Activated naive CD8-positive, alpha-beta T cell treated with anti-CD3 and anti-CD28 coated beads, Interleukin-2, amount 10 ng/mL, durations not matched to agents 7 days and 5 days (primary cell): ENCODE data around the gene CEP164. TPM values are rescaled to one million over a fixed set of nuclear protein-coding genes. Genes with fewer than 3 reads are reported as not detected.

Source experiments
- ATAC-seq: fragments of 150-1000 bp; cut with Tn5 transposase; one replicate; pipeline ENCODE4 v1.10.0; 2021; ENCODE audit warnings: low read depth, moderate library complexity
- POLR2A ChIA-PET: fragments of 350-600 bp; sonication (Branson Sonifier 250); formaldehyde crosslinking; loops from one replicate; lab custom pipeline; 2021; ENCODE audit warnings: antibody characterized with exemption; lab: Charles Lee
- DNase-seq: peaks from one replicate; pipeline ENCODE4 v3.0.0; 2021
- H3K27ac Mint-ChIP-seq: one replicate; pipeline ENCODE4 v1.8.0; 2022; ENCODE audit warnings: mild to moderate bottlenecking, mixed read lengths
- H3K27me3 Mint-ChIP-seq: one replicate; pipeline ENCODE4 v1.8.0; 2022; ENCODE audit warnings: mild to moderate bottlenecking, moderate library complexity, mixed read lengths
- H3K36me3 Mint-ChIP-seq: one replicate; pipeline ENCODE4 v1.8.0; 2021; ENCODE audit warnings: mild to moderate bottlenecking, mixed read lengths
- H3K4me1 Mint-ChIP-seq: one replicate; pipeline ENCODE4 v1.8.0; 2021; ENCODE audit warnings: mixed read lengths
- H3K4me3 Mint-ChIP-seq: one replicate; pipeline ENCODE4 v1.8.0; 2022; ENCODE audit warnings: mild to moderate bottlenecking, moderate library complexity, mixed read lengths
- H3K9me3 Mint-ChIP-seq: one replicate; pipeline ENCODE4 v1.8.0; 2021; ENCODE audit warnings: mixed read lengths
- total RNA-seq, 2 experiments: library from RNA; stranded (reverse); gene quantifications; one replicate each; pipeline ENCODE4 v1.2.3, GENCODE V29; 2021

CEP164 gene
- 10 to 100 TPM; 37.5 to 37.7 TPM for total RNA-seq

- POLR2A ChIA-PET: interaction anchor here (0.6 to 2.1 kb wide), 10 partner anchors 8 to 624 kb away, joined by 3 to 8 read pairs (median 3); partner anchors contain the start of genes APOA5, PAFAH1B2, PCSK7 and RNF214
- Mint-ChIP-seq H3K4me1 (peaks cover 4% of the 10 kb centered on the region), H3K36me3 (no peaks in the 10 kb centered on the region), H3K4me3 (no peak within 1 kb of the TSS), H3K27ac (no peak within 1 kb of the TSS), H3K27me3 (peaks cover 3% of the 10 kb centered on the region), H3K9me3 (no peaks in the 10 kb centered on the region)
- ATAC-seq: peak; percentile 95
- peak; percentile 89 for DNase-seq
Measured at GRCh38 chr11:117327567-117328374, at the start of gene CEP164. Gene CEP164, plus strand, starts transcription at chr11:117327854. Its CDS starts 10,733 bp downstream, at chr11:117338587.

GRCh38 chr11:117278347-117278746, 49.3 kb upstream of the CEP164 start:
- peaks cover 2% of the 10 kb centered on the region for H3K9me3 Mint-ChIP-seq
- ATAC-seq (no peak), DNase-seq (no peak)
- H3K27me3 Mint-ChIP-seq: no peaks in the 10 kb centered on the region
- H3K4me1 Mint-ChIP-seq: peaks cover 2% of the 10 kb centered on the region
- POLR2A ChIA-PET: no interaction called here
- peaks cover 28% of the 10 kb centered on the region for H3K36me3 Mint-ChIP-seq
- no peak overlapping the region for H3K4me3 Mint-ChIP-seq
- H3K27ac Mint-ChIP-seq: no peak overlapping the region

GRCh38 chr11:117279711-117280376, 47.8 kb upstream of the CEP164 start:
- no peak for DNase-seq
- Mint-ChIP-seq H3K27ac (peak overlapping the region; percentile 75), H3K4me3 (no peak overlapping the region)

GRCh38 chr11:117281159-117281558, 46.5 kb upstream of the CEP164 start:
- Mint-ChIP-seq H3K27ac (no peak overlapping the region), H3K4me3 (no peak overlapping the region), H3K4me1 (peaks cover 2% of the 10 kb centered on the region), H3K27me3 (no peaks in the 10 kb centered on the region), H3K9me3 (no peaks in the 10 kb centered on the region), H3K36me3 (peaks cover 28% of the 10 kb centered on the region)
- DNase-seq (no peak), ATAC-seq (no peak)
- POLR2A ChIA-PET: no interaction called here

More at GRCh38 chr11:117279711-117280376, 47.8 kb upstream of the CEP164 start:
- H3K36me3 Mint-ChIP-seq: peaks cover 26% of the 10 kb centered on the region
- H3K4me1 Mint-ChIP-seq: peaks cover 2% of the 10 kb centered on the region
- POLR2A ChIA-PET: no interaction called here
- ATAC-seq: peak; percentile 10
- H3K9me3 Mint-ChIP-seq: no peaks in the 10 kb centered on the region
- no peaks in the 10 kb centered on the region for H3K27me3 Mint-ChIP-seq

GRCh38 chr11:117281869-117282268, 45.8 kb upstream of the CEP164 start:
- no peak overlapping the region for H3K27ac Mint-ChIP-seq
- H3K4me1 Mint-ChIP-seq: peaks cover 2% of the 10 kb centered on the region
- DNase-seq: no peak
- H3K27me3 Mint-ChIP-seq: no peaks in the 10 kb centered on the region
- no peaks in the 10 kb centered on the region for H3K9me3 Mint-ChIP-seq
- no peak overlapping the region for H3K4me3 Mint-ChIP-seq
- no peak for ATAC-seq
- peaks cover 32% of the 10 kb centered on the region for H3K36me3 Mint-ChIP-seq
- POLR2A ChIA-PET: no interaction called here

- POLR2A ChIA-PET: no interaction called here
- H3K27ac Mint-ChIP-seq: no peak overlapping the region
- ATAC-seq: no peak
- peaks cover 2% of the 10 kb centered on the region for H3K4me1 Mint-ChIP-seq
- no peaks in the 10 kb centered on the region for H3K9me3 Mint-ChIP-seq
- peaks cover 32% of the 10 kb centered on the region for H3K36me3 Mint-ChIP-seq
- H3K4me3 Mint-ChIP-seq: no peak overlapping the region
- DNase-seq: no peak
- no peaks in the 10 kb centered on the region for H3K27me3 Mint-ChIP-seq
Measured at GRCh38 chr11:117282956-117283355, 44.7 kb upstream of the CEP164 start.

GRCh38 chr11:117284053-117284452, 43.6 kb upstream of the CEP164 start:
- no peak overlapping the region for H3K27ac Mint-ChIP-seq
- H3K27me3 Mint-ChIP-seq: no peaks in the 10 kb centered on the region
- H3K4me3 Mint-ChIP-seq: no peak overlapping the region
- no peak for DNase-seq
- H3K4me1 Mint-ChIP-seq: peaks cover 2% of the 10 kb centered on the region
- H3K36me3 Mint-ChIP-seq: peaks cover 37% of the 10 kb centered on the region
- H3K9me3 Mint-ChIP-seq: no peaks in the 10 kb centered on the region
- POLR2A ChIA-PET: no interaction called here
- no peak for ATAC-seq

- no peaks in the 10 kb centered on the region for H3K4me1 Mint-ChIP-seq
Measured at GRCh38 chr11:117286588-117286987, 41.1 kb upstream of the CEP164 start.

GRCh38 chr11:117287668-117288067, 40.0 kb upstream of the CEP164 start:
- Mint-ChIP-seq H3K27me3 (no peaks in the 10 kb centered on the region), H3K9me3 (no peaks in the 10 kb centered on the region), H3K4me1 (no peaks in the 10 kb centered on the region), H3K36me3 (peaks cover 21% of the 10 kb centered on the region), H3K27ac (no peak overlapping the region), H3K4me3 (no peak overlapping the region)
- ATAC-seq (no peak), DNase-seq (no peak)
- POLR2A ChIA-PET: no interaction called here

More at GRCh38 chr11:117286588-117286987, 41.1 kb upstream of the CEP164 start:
- POLR2A ChIA-PET: interaction anchor here (0.6 kb wide), 1 partner anchor 26 kb away, joined by 3 read pairs; no protein-coding TSS in a partner anchor
- H3K36me3 Mint-ChIP-seq: peaks cover 31% of the 10 kb centered on the region
- no peak overlapping the region for H3K27ac Mint-ChIP-seq
- DNase-seq: no peak
- H3K9me3 Mint-ChIP-seq: no peaks in the 10 kb centered on the region
- no peaks in the 10 kb centered on the region for H3K27me3 Mint-ChIP-seq
- ATAC-seq: no peak
- no peak overlapping the region for H3K4me3 Mint-ChIP-seq

- no peaks in the 10 kb centered on the region for H3K4me1 Mint-ChIP-seq
- H3K27ac Mint-ChIP-seq: no peak overlapping the region
- POLR2A ChIA-PET: no interaction called here
- H3K27me3 Mint-ChIP-seq: no peaks in the 10 kb centered on the region
- no peak overlapping the region for H3K4me3 Mint-ChIP-seq
- H3K36me3 Mint-ChIP-seq: peaks cover 18% of the 10 kb centered on the region
- no peak for DNase-seq
- no peaks in the 10 kb centered on the region for H3K9me3 Mint-ChIP-seq
- no peak for ATAC-seq
Measured at GRCh38 chr11:117289795-117290194, 37.9 kb upstream of the CEP164 start.

- Mint-ChIP-seq H3K9me3 (no peaks in the 10 kb centered on the region), H3K36me3 (peaks cover 11% of the 10 kb centered on the region), H3K4me3 (no peak within 1 kb of the TSS), H3K27me3 (no peaks in the 10 kb centered on the region), H3K27ac (no peak within 1 kb of the TSS), H3K4me1 (no peaks in the 10 kb centered on the region)
- DNase-seq: no peak
- POLR2A ChIA-PET: no interaction called here
- no peak for ATAC-seq
Measured at GRCh38 chr11:117290809-117291396, 36.8 kb upstream of the CEP164 start, which contains the start of gene BACE1-AS. Gene BACE1-AS, plus strand, starts transcription at chr11:117291346.

- Mint-ChIP-seq H3K4me1 (no peaks in the 10 kb centered on the region), H3K27ac (no peak overlapping the region), H3K36me3 (peaks cover 6% of the 10 kb centered on the region), H3K4me3 (no peak overlapping the region), H3K27me3 (no peaks in the 10 kb centered on the region), H3K9me3 (no peaks in the 10 kb centered on the region)
- POLR2A ChIA-PET: interaction anchor here (0.6 kb wide), 1 partner anchor 48 kb away, joined by 3 read pairs; no protein-coding TSS in a partner anchor
- ATAC-seq: no peak
- no peak for DNase-seq
Measured at GRCh38 chr11:117292616-117293015, 35.0 kb upstream of the CEP164 start.

- no peak for ATAC-seq
- Mint-ChIP-seq H3K36me3 (peaks cover 2% of the 10 kb centered on the region), H3K4me3 (no peak overlapping the region), H3K27me3 (no peaks in the 10 kb centered on the region), H3K4me1 (no peaks in the 10 kb centered on the region), H3K27ac (no peak overlapping the region), H3K9me3 (no peaks in the 10 kb centered on the region)
- DNase-seq: no peak
- POLR2A ChIA-PET: no interaction called here
Measured at GRCh38 chr11:117295438-117296137, 32.1 kb upstream of the CEP164 start.
